H9 (cell line): ENCODE data around the gene SMIM3. TPM values are rescaled to one million over a fixed set of nuclear protein-coding genes. Genes with fewer than 3 reads are reported as not detected.

Experiments used
- DNase-seq: peaks from one replicate; pipeline ENCODE4 v3.0.0-alpha.2; 2017
- H2AFZ ChIP-seq: one replicate; pipeline ENCODE4 v1.6.1; 2013; ENCODE audit warnings: mild to moderate bottlenecking, low read length, control low read depth, moderate library complexity
- H2AK5ac ChIP-seq: 2 replicates; pipeline ENCODE4 v1.6.1; 2013; ENCODE audit warnings: low read length, control low read depth, mixed read lengths; ENCODE audit not compliant: insufficient read length
- H2BK120ac ChIP-seq: one replicate; pipeline ENCODE4 v1.6.1; 2013; ENCODE audit warnings: low read depth, mild to moderate bottlenecking, low read length, control low read depth, inconsistent platforms; ENCODE audit not compliant: poor library complexity, severe bottlenecking
- H2BK12ac ChIP-seq: 2 replicates; pipeline ENCODE4 v1.6.1; 2013; ENCODE audit warnings: low read length, control low read depth, mixed read lengths, low read depth; ENCODE audit not compliant: insufficient read length
- H2BK15ac ChIP-seq: 2 replicates; pipeline ENCODE4 v1.6.1; 2013; ENCODE audit warnings: low read depth, low read length, control low read depth
- H2BK20ac ChIP-seq: one replicate; pipeline ENCODE4 v1.6.1; 2013; ENCODE audit warnings: low read depth, mild to moderate bottlenecking, low read length, control low read depth, inconsistent platforms; ENCODE audit not compliant: poor library complexity, severe bottlenecking
- H2BK5ac ChIP-seq: 2 replicates; pipeline ENCODE4 v1.6.1; 2013; ENCODE audit warnings: low read length, control low read depth, mixed read lengths; ENCODE audit not compliant: insufficient read length
- H3K14ac ChIP-seq: 2 replicates; pipeline ENCODE4 v1.6.1; 2013; ENCODE audit warnings: low read length, control low read depth; ENCODE audit not compliant: insufficient read depth
- H3K18ac ChIP-seq: 2 replicates; pipeline ENCODE4 v1.6.1; 2013; ENCODE audit warnings: low read depth, mild to moderate bottlenecking, mixed read lengths, low read length, control low read depth; ENCODE audit not compliant: insufficient read length
- H3K23ac ChIP-seq: 2 replicates; pipeline ENCODE4 v1.6.1; 2013; ENCODE audit warnings: low read length, control low read depth, mixed read lengths, low read depth; ENCODE audit not compliant: insufficient read length
- H3K23me2 ChIP-seq: 2 replicates; pipeline ENCODE4 v1.6.1; 2013; ENCODE audit warnings: low read depth, mild to moderate bottlenecking, mixed read lengths, low read length, control low read depth; ENCODE audit not compliant: insufficient read length, poor library complexity, severe bottlenecking
- H3K27ac ChIP-seq: 2 replicates; pipeline ENCODE4 v1.5.1; 2013; ENCODE audit warnings: low read length, control low read depth, mixed read lengths, low read depth; ENCODE audit not compliant: insufficient read length
- H3K27me3 ChIP-seq: 2 replicates; pipeline ENCODE4 v1.6.1; 2013; ENCODE audit warnings: low read length, control low read depth, inconsistent platforms; ENCODE audit not compliant: insufficient read depth
- H3K4ac ChIP-seq: 2 replicates; pipeline ENCODE4 v1.6.1; 2013; ENCODE audit warnings: low read depth, mild to moderate bottlenecking, control low read depth, inconsistent platforms, low read length, moderate library complexity
- H3K4me1 ChIP-seq: 2 replicates; pipeline ENCODE4 v1.6.1; 2013; ENCODE audit warnings: low read length, control low read depth, inconsistent platforms; ENCODE audit not compliant: insufficient read depth
- H3K4me2 ChIP-seq: 2 replicates; pipeline ENCODE4 v1.6.1; 2013; ENCODE audit warnings: low read length, control low read depth, mixed read lengths; ENCODE audit not compliant: insufficient read length, insufficient read depth
- H3K56ac ChIP-seq: 2 replicates; pipeline ENCODE4 v1.6.1; 2013; ENCODE audit warnings: low read depth, mild to moderate bottlenecking, mixed read lengths, low read length, control low read depth; ENCODE audit not compliant: insufficient read length
- H3K79me1 ChIP-seq: 2 replicates; pipeline ENCODE4 v1.6.1; 2013; ENCODE audit warnings: low read depth, mild to moderate bottlenecking, moderate library complexity, low read length, control low read depth, inconsistent platforms; ENCODE audit not compliant: insufficient read depth, poor library complexity, severe bottlenecking
- H3K79me2 ChIP-seq: 2 replicates; pipeline ENCODE4 v1.6.1; 2013; ENCODE audit warnings: low read length, control low read depth, inconsistent platforms; ENCODE audit not compliant: insufficient read depth
- H3K9ac ChIP-seq: 2 replicates; pipeline ENCODE4 v1.6.1; 2013; ENCODE audit warnings: low read length, control low read depth, mixed read lengths; ENCODE audit not compliant: insufficient read length; ENCODE audit errors: extremely low read depth
- H3K9me3 ChIP-seq: one replicate; pipeline ENCODE4 v1.6.1; 2013; ENCODE audit warnings: low read depth, low read length, inconsistent platforms; ENCODE audit not compliant: control insufficient read depth
- H3T11ph ChIP-seq: one replicate; pipeline ENCODE4 v1.6.1; 2013; ENCODE audit warnings: mild to moderate bottlenecking, low read length, control low read depth, inconsistent platforms
- H4K20me1 ChIP-seq: one replicate; pipeline ENCODE4 v1.6.1; 2013; ENCODE audit not compliant: control insufficient read depth, insufficient read length, insufficient read depth
- H4K5ac ChIP-seq: 2 replicates; pipeline ENCODE4 v1.6.1; 2013; ENCODE audit warnings: low read depth, mild to moderate bottlenecking, mixed read lengths, low read length, control low read depth; ENCODE audit not compliant: insufficient read length
- H4K8ac ChIP-seq: replicated peaks from 2 replicates; pipeline ENCODE4 v1.6.1; 2013; ENCODE audit warnings: low read length, control low read depth, mixed read lengths, low read depth; ENCODE audit not compliant: insufficient read length
- H4K91ac ChIP-seq: 2 replicates; pipeline ENCODE4 v1.6.1; 2013; ENCODE audit warnings: low read depth, mild to moderate bottlenecking, moderate library complexity, mixed read lengths, low read length, control low read depth; ENCODE audit not compliant: insufficient read length
- H3K27ac Mint-ChIP-seq, 3 experiments: 2 replicates in 2 of 3; 3 replicates in 1 of 3; pipeline ENCODE4 v1.8.0; 2020 to 2021; ENCODE audit warnings: mixed read lengths in 3 of 3, mild to moderate bottlenecking in 1 of 3, moderate library complexity in 1 of 3
- H3K27me3 Mint-ChIP-seq: 2 replicates; pipeline ENCODE4 v1.8.0; 2021; ENCODE audit warnings: low read depth, mild to moderate bottlenecking, moderate library complexity, mixed read lengths
- H3K36me3 Mint-ChIP-seq, 3 experiments: 2 replicates in 2 of 3; 3 replicates in 1 of 3; pipeline ENCODE4 v1.8.0; 2020 to 2021; ENCODE audit warnings: low read depth in 3 of 3, mixed read lengths in 3 of 3; ENCODE audit not compliant: insufficient read depth in 1 of 3
- H3K4me1 Mint-ChIP-seq, 2 experiments: 2 replicates each; pipeline ENCODE4 v1.8.0; 2020; ENCODE audit warnings: mixed read lengths in 2 of 2
- H3K4me3 Mint-ChIP-seq, 2 experiments: 2 replicates in 1 of 2; 3 replicates in 1 of 2; pipeline ENCODE4 v1.8.0; 2020 to 2021; ENCODE audit warnings: mild to moderate bottlenecking in 2 of 2, mixed read lengths in 2 of 2, moderate library complexity in 1 of 2
- H3K9me3 Mint-ChIP-seq, 2 experiments: 2 replicates in 1 of 2; 3 replicates in 1 of 2; pipeline ENCODE4 v1.8.0; 2020; ENCODE audit warnings: mild to moderate bottlenecking in 2 of 2, mixed read lengths in 2 of 2, moderate library complexity in 1 of 2
- CTCF ChIP-seq: fragments of 200-600 bp; sonication (generic); conservative IDR thresholded peaks from 3 replicates; pipeline ENCODE4 v1.8.0; 2021; ENCODE audit warnings: antibody characterized with exemption, mild to moderate bottlenecking
- WGBS: extraction: QIAGEN DNeasy Blood & Tissue Kit; methylation state at CpG from one replicate; pipeline ENCODE4 v1.1.7; 2013; ENCODE audit warnings: missing lambda C conversion rate, low lambda C conversion rate, mixed read lengths; ENCODE audit not compliant: insufficient read length; ENCODE audit errors: extremely low coverage; 5-methylcytosine and 5-hydroxymethylcytosine counted together
- total RNA-seq: library from RNA; stranded (reverse); gene quantifications from 2 replicates; pipeline ENCODE4 v1.2.1, GENCODE V29; 2021

Gene SMIM3
- total RNA-seq, 1 experiment from 2014 or later, result 42.0 TPM

DNA sequence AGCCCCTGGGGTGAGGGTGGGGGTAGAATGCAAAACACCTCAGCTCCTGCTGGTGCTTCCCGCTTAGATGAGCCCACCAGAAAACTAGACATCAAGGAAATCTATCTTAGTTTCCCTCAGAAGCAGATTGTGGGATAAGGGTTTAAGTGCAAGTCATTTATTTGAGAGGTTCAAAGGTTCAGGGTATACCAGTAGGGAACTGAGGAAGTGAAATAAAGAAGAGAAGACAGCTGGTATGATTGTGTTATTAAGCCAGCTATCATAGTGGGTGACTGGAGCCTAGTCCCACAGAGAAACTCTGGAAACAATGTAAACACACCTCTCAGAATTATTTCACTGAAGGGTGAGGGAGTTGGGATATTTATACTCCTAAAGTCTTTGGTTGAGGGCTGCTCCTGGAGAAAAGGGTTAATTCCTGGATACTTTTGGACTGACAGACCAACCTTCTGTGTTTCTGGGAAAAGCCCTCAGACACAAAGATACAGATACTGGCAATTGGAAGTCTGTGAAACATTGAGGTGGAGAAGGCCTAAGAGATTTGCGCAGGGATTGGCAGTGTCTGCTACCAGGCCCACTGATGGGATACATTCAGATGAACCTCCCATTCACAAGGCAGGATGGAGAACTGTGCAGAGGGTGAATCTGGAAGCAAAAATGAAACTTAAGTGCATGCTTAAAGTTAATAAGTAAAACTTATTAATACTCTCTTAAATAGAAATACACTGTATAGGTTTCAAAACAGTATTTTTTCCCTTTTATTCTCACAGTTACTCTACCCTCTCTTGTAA, 13.4 kb upstream of the SMIM3 start:
- Histone ChIP-seq H2BK12ac (no peak overlapping the region), H2BK20ac (no peak overlapping the region), H3K79me2 (no peaks in the 10 kb centered on the region), H2BK5ac (no peak overlapping the region), H3K27ac (no peak overlapping the region), H4K5ac (no peak overlapping the region), H3K9ac (no peak overlapping the region), H3K9me3 (no peaks in the 10 kb centered on the region), H3K14ac (no peak overlapping the region), H2BK15ac (no peak overlapping the region), H3K18ac (no peak overlapping the region), H3K4me1 (peaks cover 2% of the 10 kb centered on the region; the same call in 1 of the 2 replicates), H3K23ac (no peak overlapping the region), H3T11ph (no peak overlapping the region), H2AFZ (no peak overlapping the region), H4K8ac (no peak overlapping the region), H2BK120ac (no peak overlapping the region), H3K56ac (no peak overlapping the region), H3K4ac (no peak overlapping the region), H3K23me2 (no peaks in the 10 kb centered on the region), H3K79me1 (no peaks in the 10 kb centered on the region), H4K20me1 (no peaks in the 10 kb centered on the region), H3K27me3 (no peaks in the 10 kb centered on the region), H2AK5ac (no peak overlapping the region), H3K4me2 (no peak overlapping the region), H4K91ac (no peak overlapping the region)
- no peak overlapping the region for H3K4me3 Mint-ChIP-seq
- no peak overlapping the region for H3K27ac Mint-ChIP-seq
- WGBS, result no CpG with 5 or more reads among the region's 2 CpGs
- H3K27me3 Mint-ChIP-seq, result peaks cover 8% of the 10 kb centered on the region
- TF ChIP-seq CTCF, result no peak
- no peaks in the 10 kb centered on the region for H3K9me3 Mint-ChIP-seq
- H3K36me3 Mint-ChIP-seq, result no peaks in the 10 kb centered on the region
- peaks cover 3 to 9% of the 10 kb centered on the region in 2 experiments for H3K4me1 Mint-ChIP-seq
- no peak for DNase-seq
